T-helper 1 cell (primary cell): ENCODE measurements around the gene POLR3E.
"Not testable (repeated sequence)": the region's sequence is repeated elsewhere in the genome, so short reads cannot be mapped to it uniquely, and the experiment has no call there.

Source experiments
- DNase-seq, 5 donors: peaks; one replicate each; pipeline ENCODE4 v3.0.0-alpha.2; 2012 to 2020

POLR3E gene

DNA sequence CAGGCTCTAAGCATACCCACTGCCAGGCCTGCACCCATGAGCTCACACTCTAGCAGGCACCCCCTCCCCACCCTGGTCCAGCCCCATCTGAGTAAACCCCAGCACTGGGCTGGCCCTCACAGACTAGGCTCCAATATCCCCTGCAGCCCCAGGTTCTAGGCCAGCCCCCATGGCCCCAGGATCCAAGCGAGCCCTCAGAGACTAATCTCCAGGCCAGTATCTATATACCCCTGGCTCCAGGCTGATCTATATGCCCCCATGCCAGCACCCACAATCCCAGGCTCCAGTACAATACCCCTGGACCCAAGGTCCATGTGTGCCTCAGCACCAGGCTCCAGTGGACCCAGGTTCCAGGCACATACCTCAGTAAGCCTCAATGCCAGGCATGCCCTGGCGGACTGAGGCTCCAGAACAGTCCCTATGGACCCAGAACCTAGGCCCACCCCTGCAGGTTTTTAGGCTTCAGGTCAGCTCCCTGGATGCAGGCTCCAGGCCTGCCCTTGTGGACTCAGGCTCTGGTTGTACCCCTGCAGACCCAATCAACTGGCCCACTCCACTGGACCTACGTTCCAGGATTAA lies 38.5 kb downstream of the POLR3E start:
- DNase-seq = no peak

DNA sequence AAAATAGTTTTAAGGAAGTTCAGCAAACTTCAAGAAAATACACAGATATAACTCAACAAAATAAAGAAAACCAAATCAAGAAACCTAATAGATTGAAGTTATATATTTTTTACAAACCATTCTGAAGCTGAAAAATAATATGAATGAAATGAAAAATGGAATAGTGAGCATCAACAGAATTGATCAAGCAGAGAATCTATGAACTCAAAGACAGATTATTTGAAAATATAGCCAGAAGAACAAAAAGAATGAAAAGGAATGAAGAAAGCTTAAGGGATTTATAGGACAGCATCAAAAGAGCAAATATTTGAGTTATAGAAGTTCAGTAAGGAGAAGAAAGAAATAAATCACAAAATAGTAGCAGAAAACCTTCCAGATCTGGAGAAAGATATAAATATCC lies 39.4 kb downstream of the POLR3E start:
- no peak for DNase-seq

DNA sequence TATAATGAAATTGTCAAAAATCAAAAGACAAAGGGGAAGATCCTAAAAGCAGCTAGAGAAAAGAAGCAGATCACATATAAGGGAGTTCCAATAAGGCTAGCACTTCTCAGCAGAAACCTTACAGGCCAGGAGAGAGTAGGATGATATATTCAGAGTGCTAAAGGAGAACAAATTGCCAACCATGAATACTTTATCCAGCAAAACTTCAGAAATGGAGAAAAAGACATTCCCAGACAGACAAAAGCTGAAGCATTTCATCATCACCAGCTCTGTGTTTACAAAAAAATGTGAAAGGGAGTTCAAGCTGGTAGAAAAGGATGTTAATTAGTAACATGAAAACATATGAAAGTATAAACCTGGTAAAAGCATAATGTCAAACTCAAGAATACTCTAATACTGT lies 39.8 kb downstream of the POLR3E start:
- DNase-seq = no peak

DNA sequence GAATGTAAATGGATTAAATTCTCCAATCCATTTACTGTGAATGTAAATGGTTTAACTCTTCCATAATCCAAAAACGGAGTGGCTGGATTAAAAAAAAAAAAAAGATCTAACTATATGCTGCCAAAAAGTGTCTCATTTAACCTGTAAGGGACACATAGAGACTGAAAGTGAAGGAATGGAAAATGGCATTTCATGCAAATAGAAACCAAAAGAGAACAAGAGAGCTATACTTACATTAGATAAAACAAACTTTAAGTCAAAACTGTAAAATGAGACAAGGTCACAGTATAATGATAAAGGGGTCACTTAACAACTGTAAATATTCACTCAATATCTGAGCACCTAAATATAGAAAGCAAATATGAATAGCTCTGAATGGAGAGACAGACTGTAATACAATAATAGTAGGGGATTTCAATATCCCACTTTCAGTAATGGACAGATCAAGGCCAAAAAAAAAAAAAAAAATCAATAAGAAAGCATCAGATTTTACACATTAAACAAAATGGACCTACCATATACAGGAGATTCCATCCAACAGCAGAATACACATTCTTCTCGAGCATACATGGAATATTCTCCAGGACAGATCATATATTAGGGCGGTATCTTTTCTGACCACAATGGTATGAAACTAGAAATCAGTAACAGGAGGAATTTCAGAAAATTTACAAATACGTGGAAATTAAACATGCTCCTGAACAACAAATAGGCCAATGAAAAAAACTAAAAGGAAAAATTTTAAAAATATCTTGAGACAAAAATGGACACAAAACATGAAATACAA lies 40.8 kb downstream of the POLR3E start:
- no peak for DNase-seq

DNA sequence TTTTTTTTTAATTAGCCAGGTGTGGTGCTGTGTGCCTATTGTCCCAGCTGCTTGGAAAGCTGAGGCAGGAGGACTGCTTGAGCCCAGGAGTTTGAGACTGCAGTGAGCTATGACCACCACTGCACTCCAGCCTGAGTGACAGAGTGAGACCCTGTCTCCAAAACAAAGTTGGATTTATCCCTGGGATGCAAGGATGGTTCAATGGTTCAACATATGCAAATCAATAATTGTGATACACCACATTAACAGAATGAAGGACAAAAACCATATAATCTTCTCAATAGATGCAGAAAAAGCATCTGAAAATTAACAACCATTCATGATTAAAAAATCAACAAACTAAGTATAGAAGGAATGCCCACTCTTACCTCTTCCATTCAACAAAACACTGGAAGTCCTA lies 43.7 kb downstream of the POLR3E start:
- DNase-seq = no peak

DNA sequence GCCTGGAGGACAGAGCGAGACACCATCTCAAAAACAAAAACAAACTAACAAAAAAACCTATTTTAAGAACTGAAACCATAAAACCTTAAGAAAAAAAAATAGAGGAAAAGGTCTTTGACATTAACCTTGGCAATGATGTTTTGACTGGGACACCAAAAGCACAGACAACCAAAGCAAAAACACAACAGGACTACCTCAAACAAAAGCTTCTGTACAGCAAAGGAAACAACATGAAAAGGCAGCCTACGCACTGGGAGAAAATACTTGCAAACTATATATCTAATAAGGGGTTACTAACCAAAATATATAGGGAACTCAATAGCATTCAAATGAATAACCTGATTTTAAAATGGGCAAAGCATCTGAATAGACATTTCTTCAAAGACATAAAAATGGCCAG lies 44.9 kb downstream of the POLR3E start:
- DNase-seq = no peak

DNA sequence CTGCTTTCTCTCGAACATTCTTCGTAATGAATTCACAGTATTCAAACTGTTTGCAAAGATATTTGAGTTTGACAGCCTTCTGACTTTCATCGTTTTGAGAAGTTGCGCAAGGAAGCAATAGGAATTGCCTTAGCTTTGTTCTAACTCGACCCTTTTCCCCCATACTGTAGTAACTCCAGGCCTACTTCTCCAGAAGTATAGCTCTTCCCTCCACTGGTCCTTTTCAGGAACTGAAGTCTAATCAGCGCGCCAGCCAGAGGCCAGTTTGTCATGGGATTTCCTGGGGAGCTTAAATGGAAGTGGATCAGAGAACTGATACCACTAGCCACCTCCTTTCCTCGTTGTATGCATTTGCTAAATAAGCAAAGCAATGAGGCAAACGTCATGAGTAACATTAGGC lies 49.3 kb downstream of the POLR3E start:
- DNase-seq = no peak

DNA sequence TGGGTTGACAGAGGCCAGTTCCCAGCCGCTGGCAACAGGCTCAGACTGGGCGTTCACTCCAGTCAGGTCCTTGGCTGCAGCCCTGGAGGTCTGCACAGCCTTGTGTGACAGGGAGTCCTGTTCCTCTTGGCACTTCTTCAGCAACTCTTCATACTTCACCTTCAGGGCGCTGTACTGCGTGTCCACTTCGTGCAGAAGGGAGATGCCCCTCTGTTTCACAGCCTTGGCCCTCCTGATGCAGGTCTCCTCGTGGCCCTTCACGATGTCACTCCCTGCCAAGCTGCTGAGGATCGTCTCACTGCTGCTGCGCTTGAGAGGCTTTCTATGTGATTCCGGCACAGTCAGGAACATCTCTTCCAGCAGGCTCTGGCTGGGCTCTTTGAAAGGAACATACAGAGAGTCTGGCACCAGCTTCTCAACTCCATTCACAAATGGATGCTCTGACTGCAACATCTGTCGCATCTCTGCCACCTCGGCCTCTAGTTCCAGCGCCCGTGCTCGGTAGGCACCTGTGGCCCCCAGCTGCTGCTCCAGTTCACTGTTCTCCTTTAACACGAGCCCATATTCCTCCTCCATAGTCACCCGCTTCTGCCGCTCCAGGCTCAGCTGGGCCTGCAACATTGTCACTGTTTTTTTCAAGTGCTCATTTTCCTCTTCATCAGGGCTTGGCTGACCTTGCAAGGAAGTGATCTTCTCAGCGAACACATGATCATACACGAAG lies 50.1 kb downstream of the POLR3E start:
- no peak for DNase-seq

DNA sequence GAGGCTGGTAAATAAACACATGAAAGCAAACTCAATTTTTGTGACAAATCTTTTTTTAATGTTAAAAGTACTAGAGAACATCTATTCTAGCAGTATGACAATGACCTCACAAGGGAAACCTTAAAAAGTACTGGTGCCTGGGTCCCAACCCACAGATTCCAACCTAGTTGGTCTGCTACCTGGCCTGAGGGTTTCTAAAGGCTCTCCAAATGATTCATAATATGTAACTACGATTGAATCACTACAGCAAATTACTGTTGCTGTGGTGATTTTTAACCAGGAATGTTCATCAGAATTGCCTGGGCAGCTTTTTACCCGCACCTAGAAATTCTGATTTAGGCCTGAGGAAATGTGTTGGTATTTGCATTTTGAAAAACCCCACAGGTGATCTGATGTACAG lies 51.1 kb downstream of the POLR3E start:
- DNase-seq = no peak

DNA sequence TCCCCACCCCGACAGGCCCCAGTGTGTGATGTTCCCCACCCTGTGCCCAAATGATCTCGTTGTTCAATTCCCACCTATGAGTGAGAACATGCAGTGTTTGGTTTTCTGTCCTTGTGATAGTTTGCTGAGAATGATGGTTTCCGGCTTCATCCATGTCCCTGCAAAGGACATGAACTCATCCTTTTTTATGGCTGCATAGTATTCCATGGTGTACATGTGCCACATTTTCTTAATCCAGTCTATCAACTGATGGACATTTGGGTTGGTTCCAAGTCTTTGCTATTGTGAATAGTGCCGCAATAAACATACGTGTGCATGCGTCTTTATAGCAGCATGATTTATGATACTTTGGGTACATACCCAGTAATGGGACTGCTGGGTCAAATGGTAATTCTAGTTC lies 53.8 kb downstream of the POLR3E start:
- DNase-seq = not testable (repeated sequence)

DNA sequence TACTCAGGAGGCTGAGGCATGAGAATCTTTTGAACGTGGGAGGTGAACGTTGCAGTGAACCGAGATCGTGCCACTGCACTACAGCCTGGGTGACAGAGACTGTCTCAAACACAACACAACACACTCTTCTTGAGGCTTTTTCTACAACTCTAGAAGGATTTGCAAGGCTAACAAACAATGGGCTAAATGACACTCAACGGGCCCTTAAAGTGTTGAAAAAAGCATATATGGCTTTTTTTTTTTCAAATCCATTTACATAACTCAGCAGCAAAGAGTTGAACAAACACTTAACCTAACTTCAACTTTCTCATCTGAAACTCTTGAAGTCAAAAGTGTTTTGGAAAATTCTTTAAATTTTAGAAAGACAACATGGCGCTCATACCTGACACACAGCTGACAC lies 54.9 kb downstream of the POLR3E start:
- no peak for DNase-seq

DNA sequence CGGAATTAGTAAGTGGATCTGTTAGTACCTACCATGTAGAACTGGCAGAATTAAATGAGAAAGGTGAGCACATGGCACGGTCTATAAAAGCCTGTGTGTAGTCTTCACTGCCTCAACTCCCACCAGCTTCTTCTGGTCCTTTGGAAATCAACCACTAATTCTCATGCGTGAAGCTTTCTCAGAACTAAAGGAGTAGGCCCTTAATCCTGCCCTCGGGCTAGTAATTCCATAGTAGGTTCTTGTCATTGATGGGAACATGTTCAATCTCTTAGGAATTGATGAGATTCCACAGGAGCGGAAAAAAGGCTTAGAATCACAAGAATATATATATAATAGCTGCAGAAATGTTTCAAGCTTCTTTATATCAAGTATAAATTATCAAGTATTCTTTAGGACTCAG lies 55.5 kb downstream of the POLR3E start:
- no peak for DNase-seq

DNA sequence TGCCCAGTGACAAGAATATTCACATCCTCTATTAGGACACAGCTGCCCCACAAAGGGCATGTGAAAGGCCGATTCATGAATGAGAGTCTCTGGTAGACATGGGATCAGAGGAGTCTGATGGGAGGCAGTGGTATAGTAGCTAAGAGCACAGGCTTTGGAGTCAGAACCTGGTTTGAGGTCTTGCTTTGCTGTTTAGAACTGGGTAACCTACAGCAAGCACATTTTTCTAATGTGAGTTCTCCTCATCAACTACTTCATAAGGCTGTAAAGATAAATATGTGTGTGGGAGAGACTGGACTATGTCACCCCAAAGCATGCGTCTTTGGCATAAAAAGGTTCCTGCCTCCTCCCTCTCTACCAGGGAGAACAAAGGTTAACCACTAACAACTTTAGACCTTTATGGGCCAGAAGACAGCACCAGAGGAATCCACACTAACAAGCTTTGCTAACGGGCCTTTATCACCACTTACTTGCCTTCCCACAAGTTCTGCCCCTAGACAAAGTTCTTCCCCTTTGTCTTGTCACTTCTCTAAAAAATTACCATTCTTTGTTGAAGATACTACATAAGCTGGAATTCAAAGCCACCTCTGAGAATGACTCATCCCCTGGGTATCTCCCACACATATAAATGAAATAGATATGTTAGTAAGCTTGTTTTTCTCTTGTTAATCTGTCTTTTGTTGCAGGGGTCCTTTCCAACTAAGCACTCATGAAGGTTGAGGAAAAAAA lies 56.1 kb downstream of the POLR3E start:
- DNase-seq = peak in 1 of 5 donors; percentile 42

DNA sequence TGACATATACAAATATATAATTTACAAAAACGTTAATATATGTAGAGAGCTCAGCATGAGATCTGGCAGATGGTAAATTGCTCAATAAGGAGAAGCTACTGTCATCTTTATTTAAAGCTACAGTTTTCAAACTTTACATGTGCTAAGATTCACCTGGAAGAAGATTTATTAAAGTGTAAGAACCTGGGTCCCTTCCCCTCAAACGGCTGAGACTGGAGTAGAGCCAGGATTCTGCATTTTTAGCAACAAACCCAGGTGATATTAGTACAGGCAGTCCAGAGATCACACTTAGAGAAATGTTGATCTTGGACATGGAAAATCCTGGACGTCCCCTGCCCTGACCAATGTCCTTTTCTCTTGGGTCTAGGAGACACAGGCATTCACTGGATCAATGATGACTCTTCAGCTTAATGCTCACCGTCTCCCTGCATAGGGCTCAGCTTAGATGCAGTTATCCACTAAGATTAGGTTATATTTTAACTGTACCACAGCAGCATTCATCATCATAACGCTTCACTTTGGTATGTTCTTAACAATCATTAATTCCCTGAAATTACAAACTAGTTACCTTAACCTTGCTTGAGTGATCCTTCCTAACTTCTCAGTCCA lies 56.8 kb downstream of the POLR3E start:
- no peak for DNase-seq

DNA sequence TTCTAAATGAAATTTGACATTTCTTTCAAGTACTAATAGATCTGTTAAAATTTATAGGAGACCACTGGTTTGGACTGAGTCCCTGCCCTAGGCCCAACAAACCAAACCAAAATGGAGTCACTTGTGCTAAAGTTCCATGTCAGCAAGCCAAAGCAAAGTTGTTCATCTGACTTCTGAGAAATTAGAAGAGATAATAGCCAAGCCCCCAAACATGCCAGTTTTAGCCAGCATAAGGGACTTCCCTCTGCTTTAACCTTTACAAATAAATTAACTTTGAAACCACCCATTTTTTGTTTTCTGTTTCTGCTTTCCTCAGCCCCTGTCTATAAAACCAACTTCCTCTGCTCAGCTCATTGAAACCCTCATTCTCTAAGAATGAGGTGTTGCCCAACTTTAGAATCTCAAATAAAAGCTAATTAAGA lies 58.3 kb downstream of the POLR3E start:
- peak in 1 of 5 donors; percentile 36 for DNase-seq

DNA sequence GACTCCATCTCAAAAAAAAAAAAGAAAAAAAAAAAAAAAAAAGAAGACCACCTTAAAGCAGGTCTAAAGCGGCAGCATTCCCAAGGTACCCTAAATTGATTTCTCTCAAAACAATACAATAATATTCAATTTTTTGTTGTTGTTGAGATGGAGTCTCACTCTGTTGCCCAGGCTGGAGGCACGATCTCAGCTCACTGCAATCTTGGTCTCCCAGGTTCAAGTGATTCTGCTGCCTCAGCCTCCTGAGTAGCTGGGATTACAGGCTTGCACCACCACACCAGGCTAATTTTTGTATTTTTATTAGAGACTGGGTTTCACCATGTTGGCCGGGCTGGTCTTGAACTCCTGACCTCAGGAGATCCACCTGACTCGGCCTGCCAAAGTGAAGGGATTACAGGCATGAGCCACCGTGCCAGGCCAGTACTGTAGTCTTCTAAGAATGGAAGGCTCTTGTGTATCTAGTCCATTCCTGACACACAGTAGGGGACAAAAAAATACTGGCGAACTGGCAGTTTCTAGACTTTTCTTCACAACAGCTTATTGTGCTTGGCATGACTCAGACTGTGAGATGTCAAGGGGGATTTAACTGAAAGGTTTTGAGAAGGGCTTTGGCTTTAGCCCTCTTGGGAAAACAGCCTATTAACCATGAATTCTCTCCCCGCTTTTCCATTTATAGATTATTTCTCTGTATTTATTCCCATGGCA lies 59.9 kb downstream of the POLR3E start:
- DNase-seq = peak in 1 of 5 donors; percentile 62

DNA sequence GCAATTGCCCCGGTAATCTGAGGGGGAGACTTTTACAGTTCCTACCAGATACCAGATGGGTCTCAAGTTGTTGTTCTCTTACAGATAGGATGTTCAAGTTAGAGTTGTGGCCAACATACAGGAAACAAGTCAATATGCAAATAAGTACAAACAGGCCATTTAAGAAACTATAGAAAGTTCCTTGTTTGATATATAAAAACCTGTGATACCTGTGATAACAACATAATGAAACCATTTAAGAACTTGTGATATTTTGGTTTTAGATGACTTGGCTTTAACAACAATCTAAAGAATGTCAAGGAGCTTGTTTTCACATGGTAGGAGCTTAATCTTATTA lies 60.4 kb downstream of the POLR3E start:
- peak in 1 of 5 donors; percentile 71 for DNase-seq

DNA sequence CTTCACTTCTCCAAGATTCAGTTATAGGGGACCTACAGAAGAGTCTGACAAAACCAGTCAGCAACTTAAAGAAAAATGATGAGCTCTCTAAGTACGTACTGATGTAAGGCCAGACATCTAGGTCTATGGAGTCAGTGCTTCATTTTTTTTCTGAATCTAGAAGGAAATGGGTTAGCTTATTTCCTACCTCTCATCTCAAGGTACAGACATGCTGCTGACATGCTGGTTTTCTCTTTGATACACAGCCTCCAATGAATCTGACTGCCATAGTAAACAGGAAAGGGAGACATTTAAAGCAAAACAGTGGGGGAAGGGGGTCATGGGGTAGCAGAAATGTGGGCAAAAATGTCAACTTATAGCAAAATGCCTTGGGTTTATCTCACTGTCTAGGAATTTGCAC lies 60.8 kb downstream of the POLR3E start:
- DNase-seq = peak in 1 of 5 donors; percentile 67

DNA sequence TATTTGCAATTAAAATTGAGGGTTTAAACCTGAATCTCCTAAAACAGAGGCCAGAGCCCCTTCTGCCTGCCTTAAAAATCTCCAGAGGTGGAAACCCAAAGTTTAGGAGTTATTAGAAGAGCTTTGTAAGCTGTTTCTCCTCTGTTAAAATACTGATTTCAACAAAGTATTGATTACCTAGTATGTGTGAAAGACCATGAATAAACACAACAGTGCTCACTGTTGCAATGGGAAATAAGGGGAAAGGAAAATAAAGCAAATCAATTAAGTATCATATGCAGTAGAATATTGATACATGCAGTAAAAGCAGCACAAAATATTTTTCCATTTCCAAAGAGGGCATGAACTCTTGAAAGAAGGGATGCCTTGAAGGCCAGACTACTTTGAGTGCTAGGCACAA lies 62.5 kb downstream of the POLR3E start:
- DNase-seq = no peak

DNA sequence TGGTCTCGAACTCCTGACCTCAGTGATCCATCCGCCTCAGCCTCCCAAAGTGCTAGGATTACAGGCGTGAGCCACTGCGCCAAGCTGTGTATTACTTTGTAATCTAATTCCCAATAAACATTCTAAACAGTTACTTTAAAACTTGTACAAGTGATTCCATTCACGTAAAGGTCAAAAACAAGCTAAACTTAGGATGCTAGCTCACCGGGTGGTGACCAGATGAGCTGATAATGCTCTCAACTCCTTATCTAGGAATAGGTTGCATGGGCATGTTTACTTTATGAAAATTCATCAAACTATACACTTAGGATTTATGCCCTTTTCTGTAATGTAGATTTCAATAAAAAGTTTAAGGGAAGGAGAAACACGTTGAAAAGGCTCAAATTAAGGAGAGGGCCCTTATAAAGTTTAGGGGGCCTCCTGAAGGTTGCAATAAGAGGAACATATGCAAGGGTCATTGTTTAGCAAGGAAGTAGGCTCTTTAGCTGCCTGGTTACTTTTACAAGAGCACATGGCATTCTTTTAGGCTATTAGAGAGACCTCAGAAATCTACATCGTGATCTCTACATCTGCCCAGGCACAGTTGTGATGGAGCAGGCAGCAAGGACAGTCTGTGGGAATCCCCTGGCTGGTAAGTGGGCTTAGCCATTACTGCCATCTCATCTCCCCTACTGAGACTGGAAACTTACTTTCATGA lies 63.9 kb downstream of the POLR3E start:
- no peak for DNase-seq

DNA sequence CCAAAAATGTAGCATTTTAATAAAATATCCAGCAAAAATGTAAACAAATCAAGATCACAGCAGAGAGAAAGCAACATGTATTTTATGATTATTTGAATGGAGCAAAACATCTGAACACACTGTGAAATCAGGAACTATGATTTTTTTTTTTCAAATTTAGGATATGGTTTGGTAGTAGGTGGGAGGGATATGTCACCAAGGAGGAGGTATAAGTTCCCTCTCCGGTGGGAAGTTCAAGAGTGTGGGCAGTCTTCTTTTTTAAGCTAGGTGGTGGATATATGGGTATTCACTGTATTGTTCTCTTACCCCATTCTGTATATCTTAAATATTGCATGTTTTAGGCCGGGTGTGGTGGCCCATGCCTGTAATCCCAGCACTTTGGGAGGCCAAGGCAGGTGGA lies 67.0 kb downstream of the POLR3E start:
- no peak for DNase-seq

DNA sequence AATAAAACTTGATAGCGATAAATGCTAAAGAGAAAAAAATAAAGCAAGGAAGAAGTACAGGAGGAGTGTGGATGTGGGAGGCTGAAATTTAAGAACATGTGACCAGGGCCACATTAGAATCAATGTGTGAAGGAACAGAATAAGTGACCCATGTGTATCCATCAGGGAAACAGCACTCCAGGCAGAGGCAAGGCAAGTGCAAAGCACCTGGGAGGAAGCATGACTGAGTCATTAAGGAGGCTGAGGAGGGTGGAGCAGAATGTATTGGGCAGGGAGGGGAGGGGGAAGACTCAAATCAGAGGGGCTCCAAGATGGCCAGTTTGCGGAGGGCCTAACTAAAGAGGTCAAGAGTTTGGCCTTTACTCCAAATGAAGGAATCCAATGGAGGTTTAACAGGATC lies 69.2 kb downstream of the POLR3E start:
- no peak for DNase-seq
